Ecto neural progenitor cell (in vitro differentiated cells): ENCODE measurements around the gene SPEG.
A peak's percentile ranks its signal among the peaks of the same experiment; 100 is the strongest.

Experiments
- DNase-seq: peaks from one replicate; pipeline ENCODE4 v3.0.0-alpha.2; 2018; ENCODE audit warnings: low spot score

SPEG gene

GRCh38 chr2:219443697-219444023 is 9.0 kb downstream of the SPEG start:
- no peak for DNase-seq

GRCh38 chr2:219444566-219445091 is 10.0 kb downstream of the SPEG start:
- no peak for DNase-seq

- no peak for DNase-seq
Measured at GRCh38 chr2:219445220-219445640, 10.6 kb downstream of the SPEG start.

- peak; percentile 61 for DNase-seq
Measured at GRCh38 chr2:219446101-219446504, 11.5 kb downstream of the SPEG start.

GRCh38 chr2:219446689-219447088 is 12.0 kb downstream of the SPEG start:
- no peak for DNase-seq

- DNase-seq = no peak
Measured at GRCh38 chr2:219447242-219448098, 12.8 kb downstream of the SPEG start.

GRCh38 chr2:219448099-219448775 is 13.6 kb downstream of the SPEG start:
- peak; percentile 69 for DNase-seq

GRCh38 chr2:219448776-219449341 is 14.2 kb downstream of the SPEG start:
- DNase-seq = peak; percentile 80

- DNase-seq = no peak
Measured at GRCh38 chr2:219449609-219450008, 15.0 kb downstream of the SPEG start.

- DNase-seq = no peak
Measured at GRCh38 chr2:219451661-219452360, 17.2 kb downstream of the SPEG start.

GRCh38 chr2:219452361-219453317 is 18.0 kb downstream of the SPEG start:
- DNase-seq = peak; percentile 42

- DNase-seq = peak; percentile 49
Measured at GRCh38 chr2:219453671-219454590, 19.3 kb downstream of the SPEG start.

- DNase-seq = no peak
Measured at GRCh38 chr2:219455581-219455980, 20.9 kb downstream of the SPEG start.

- DNase-seq = no peak
Measured at GRCh38 chr2:219457784-219458369, 23.2 kb downstream of the SPEG start.

- no peak for DNase-seq
Measured at GRCh38 chr2:219458996-219459395, 24.4 kb downstream of the SPEG start.

- peak; percentile 86 for DNase-seq
Measured at GRCh38 chr2:219459460-219460311, 25.0 kb downstream of the SPEG start.

- DNase-seq = peak; percentile 87
Measured at GRCh38 chr2:219460424-219460926, 25.8 kb downstream of the SPEG start.

- no peak for DNase-seq
Measured at GRCh38 chr2:219461047-219461514, 26.4 kb downstream of the SPEG start.
